ENCODE measurements around the gene PPRC1. TPM values are rescaled to one million over a fixed set of nuclear protein-coding genes. Genes with fewer than 3 reads are reported as not detected.

PPRC1 gene
- total and polyA plus RNA-seq, 10 donors = 12.1 to 52.5 (median 26.5) TPM

GRCh38 chr10:102120142-102120990, 12.5 kb upstream of the PPRC1 start, which contains the start of gene LDB1:
LDB1 (minus strand) TSS chr10:102120368; CDS start chr10:102120110, 258 bp downstream.
- Histone ChIP-seq H3K36me3 (no peaks in the 10 kb centered on the region), H3K4me3 (peak within 1 kb of the TSS; percentile 41 to 97 (median 84)), H3K27ac (peak within 1 kb of the TSS; percentile 92 to 99 (median 96)), H3K4me1 (peaks cover 37 to 67% (median 54%) of the 10 kb centered on the region in 6 donors), H3K9me3 (no peaks in the 10 kb centered on the region), H3K27me3 (replicated peaks in 1 of 7) (no peaks in the 10 kb centered on the region)
- TF ChIP-seq CTCF (IDR thresholded peaks at IDR 0.05 in 8 of 11, conservative IDR thresholded peaks at IDR 0.05 in 3 of 11) (peak in 6 of 11 experiments; percentile 16 to 59 (median 36)), POLR2AphosphoS5 (IDR thresholded peaks at IDR 0.05) (peak; percentile 97 to 98 (median 98)), POLR2A (IDR thresholded peaks at IDR 0.05) (peak; percentile 42 to 89 (median 66))
- intact Hi-C loops (cut with DNase I; ENCODE audit: low total_unique reads) = no loop called here
- WGBS, 5 donors = 0 to 1% (median 0%) methylated on average over 55 to 104 of the region's 104 CpGs
- DNase-seq = peak; percentile 95

- WGBS, 5 donors = 2 to 5% (median 3%) methylated on average over 15 of the region's 15 CpGs
- Histone ChIP-seq H3K36me3 (no peaks in the 10 kb centered on the region), H3K27me3 (replicated peaks in 1 of 7) (no peaks in the 10 kb centered on the region), H3K4me1 (peaks cover 29 to 59% (median 46%) of the 10 kb centered on the region in 6 donors), H3K9me3 (no peaks in the 10 kb centered on the region), H3K27ac (peak overlapping the region; percentile 92 to 99 (median 96)), H3K4me3 (peak overlapping the region; percentile 41 to 97 (median 84))
- intact Hi-C loops (cut with DNase I; ENCODE audit: low total_unique reads) = no loop called here
- DNase-seq = peak; percentile 84
- TF ChIP-seq CTCF (IDR thresholded peaks at IDR 0.05 in 8 of 11, conservative IDR thresholded peaks at IDR 0.05 in 3 of 11) = no peak
- peak in 1 of 3 donors; percentile 37 for TF ChIP-seq POLR2AphosphoS5 (IDR thresholded peaks at IDR 0.05)
- no peak for TF ChIP-seq POLR2A (IDR thresholded peaks at IDR 0.05)
Measured at GRCh38 chr10:102120991-102121738, 11.7 kb upstream of the PPRC1 start.

GRCh38 chr10:102121739-102122372, 11.0 kb upstream of the PPRC1 start:
- Histone ChIP-seq H3K9me3 (no peaks in the 10 kb centered on the region), H3K4me3 (peak overlapping the region in 4 of 8 donors; percentile 67 to 97 (median 80)), H3K27ac (peak overlapping the region; percentile 92 to 99 (median 96)), H3K27me3 (replicated peaks in 1 of 7) (no peaks in the 10 kb centered on the region), H3K36me3 (no peaks in the 10 kb centered on the region), H3K4me1 (peaks cover 23 to 52% (median 39%) of the 10 kb centered on the region in 6 donors)
- no peak for DNase-seq
- TF ChIP-seq CTCF (IDR thresholded peaks at IDR 0.05 in 8 of 11, conservative IDR thresholded peaks at IDR 0.05 in 3 of 11) (no peak), POLR2AphosphoS5 (IDR thresholded peaks at IDR 0.05) (no peak), POLR2A (IDR thresholded peaks at IDR 0.05) (no peak)
- intact Hi-C loops (cut with DNase I; ENCODE audit: low total_unique reads) = no loop called here
- 69 to 79% (median 77%) methylated on average over 6 of the region's 6 CpGs for WGBS, 5 donors

Data from spleen (tissue), 11 donors.